Motor neuron (in vitro differentiated cells): ENCODE measurements around the gene CFAP61. TPM values are rescaled to one million over a fixed set of nuclear protein-coding genes. Genes with fewer than 3 reads are reported as not detected.

Experiments used
- ATAC-seq, 8 experiments: fragments of 200-7000 bp; cut with Tn5 transposase; replicated peaks in 6 of 8; 2 replicates each; pipeline ENCODE4 v1.8.0; 2021; ENCODE audit warnings: mild to moderate bottlenecking in 8 of 8, moderate library complexity in 8 of 8
- H3K27ac ChIP-seq, 2 donors: fragments of 250-450 bp; sonication (Bioruptor Pico); 2 replicates each; pipeline ENCODE4 v1.9.0; 2021; ENCODE audit warnings: antibody characterized with exemption in 2 of 2, mild to moderate bottlenecking in 2 of 2, moderate library complexity in 1 of 2
- H3K4me1 ChIP-seq, 2 donors: fragments of 250-450 bp; sonication (Bioruptor Pico); replicated peaks in 1 of 2; 2 replicates each; pipeline ENCODE4 v1.6.1; 2021; ENCODE audit warnings: antibody characterized with exemption in 2 of 2, mild to moderate bottlenecking in 2 of 2, moderate library complexity in 1 of 2
- H3K4me3 ChIP-seq, 5 donors: fragments of 250-450 bp; sonication (Bioruptor Pico); 2 replicates each; pipeline ENCODE4 v1.9.0; 2021; ENCODE audit warnings: antibody characterized with exemption in 5 of 5, mild to moderate bottlenecking in 5 of 5, moderate library complexity in 4 of 5
- WGBS, 10 experiments: fragments of 450-650 bp; shearing (Covaris generic); methylation state at CpG; one replicate each; pipeline ENCODE4 v1.0.0; 2022; 5-methylcytosine and 5-hydroxymethylcytosine counted together
- in situ Hi-C, 9 experiments: fragments of 400-800 bp; cut with MboI; loops; one replicate each; pipeline ENCODE4 v1.15.0; 2021; ENCODE audit warnings: low sequenced_read_pairs in 9 of 9, low pct_unique_long_range_greater_than_20kb in 2 of 9; ENCODE audit not compliant: unreplicated experiment in 9 of 9
- total RNA-seq, 8 experiments: library from RNA; unstranded; fragments of 300-600 nt; gene quantifications; 2 replicates each; pipeline versions ENCODE4 v1.2.3 to v1.2.4, GENCODE V29; 2022

The CFAP61 gene
- total RNA-seq, 8 experiments from 2014 or later = 0.36 to 13.0 (median 1.3) TPM

DNA sequence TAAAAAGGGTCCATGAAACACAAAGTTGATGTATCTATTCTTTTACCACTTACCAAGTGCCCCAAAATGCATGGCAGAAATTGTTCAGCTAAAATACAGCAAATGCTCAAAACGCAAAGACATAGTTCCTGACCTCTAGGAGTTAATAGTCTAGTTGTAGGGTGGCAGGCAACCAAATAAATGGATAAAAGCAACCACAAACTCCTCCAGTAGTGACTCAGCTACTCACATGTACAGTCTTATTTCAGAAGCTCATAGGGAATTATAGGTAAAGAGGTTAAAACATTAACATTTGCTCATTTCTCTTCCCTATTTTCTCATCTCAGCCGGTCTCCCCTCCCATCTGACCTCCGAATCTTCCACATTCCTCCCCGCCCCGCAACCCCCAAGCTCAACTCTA, 171.6 kb downstream of the CFAP61 start:
- H3K27ac ChIP-seq = no peak overlapping the region
- no peak for ATAC-seq
- no peak overlapping the region for H3K4me3 ChIP-seq
- in situ Hi-C loops = no loop called here
- peaks cover 16 to 17% of the 10 kb centered on the region in 2 donors for H3K4me1 ChIP-seq
- WGBS, 10 experiments = 0 to 100% (median 90%) methylated on average over 1 to 5 of the region's 5 CpGs; no CpG with 5 or more reads in 2 of the 10 experiments

- Histone ChIP-seq H3K4me1 (peaks cover 16 to 17% of the 10 kb centered on the region in 2 donors), H3K4me3 (no peak overlapping the region), H3K27ac (peak overlapping the region in 1 of 2 donors; percentile 54)
- in situ Hi-C loops = loop anchor here in 3 of 9 experiments (25.0 kb wide), 1 partner anchor 138 kb away; no protein-coding TSS in a partner anchor
- 0 to 100% (median 78%) methylated on average over 1 of the region's 1 CpG; no CpG with 5 or more reads in 2 of the 10 experiments for WGBS, 10 experiments
- ATAC-seq = no peak
Measured at GRCh38 chr20:20224806-20225205, 172.5 kb downstream of the CFAP61 start.

- Histone ChIP-seq H3K4me3 (no peak overlapping the region), H3K27ac (peak overlapping the region in 1 of 2 donors; percentile 54), H3K4me1 (peaks cover 16 to 17% of the 10 kb centered on the region in 2 donors)
- in situ Hi-C loops = loop anchor here in 3 of 9 experiments (25.0 kb wide), 1 partner anchor 138 kb away; no protein-coding TSS in a partner anchor
- peak in 5 of 8 experiments; percentile 81 to 94 (median 89) for ATAC-seq
- 0 to 100% (median 40%) methylated on average over 1 to 6 of the region's 6 CpGs; no CpG with 5 or more reads in 1 of the 10 experiments for WGBS, 10 experiments
Measured at GRCh38 chr20:20225325-20226043, 173.2 kb downstream of the CFAP61 start.

DNA sequence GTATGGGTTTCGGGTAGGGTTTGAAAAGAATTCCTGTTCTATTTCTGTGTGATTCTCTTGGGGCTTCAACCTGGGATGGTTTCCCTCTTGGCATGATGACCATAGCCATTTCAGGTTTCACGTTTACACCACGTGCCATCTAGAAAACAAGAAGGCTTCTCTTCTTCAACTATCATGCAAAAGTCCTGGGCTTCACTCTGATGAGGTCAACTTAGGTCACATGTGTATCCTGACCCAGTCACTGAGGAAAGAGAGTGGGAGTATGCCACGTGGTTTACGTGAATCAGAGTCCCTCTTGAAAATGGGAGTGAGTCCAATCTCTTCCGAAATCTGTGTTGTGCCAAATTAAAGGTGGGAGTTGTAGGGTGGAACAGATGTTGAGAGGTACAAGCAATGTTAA, 174.2 kb downstream of the CFAP61 start:
- Histone ChIP-seq H3K27ac (no peak overlapping the region), H3K4me1 (peaks cover 16 to 17% of the 10 kb centered on the region in 2 donors), H3K4me3 (no peak overlapping the region)
- WGBS, 10 experiments = 15 to 94% (median 71%) methylated on average over 1 to 6 of the region's 6 CpGs; no CpG with 5 or more reads in 1 of the 10 experiments
- ATAC-seq = no peak
- in situ Hi-C loops = loop anchor here in 3 of 9 experiments (25.0 kb wide), 1 partner anchor 139 kb away; no protein-coding TSS in a partner anchor

DNA sequence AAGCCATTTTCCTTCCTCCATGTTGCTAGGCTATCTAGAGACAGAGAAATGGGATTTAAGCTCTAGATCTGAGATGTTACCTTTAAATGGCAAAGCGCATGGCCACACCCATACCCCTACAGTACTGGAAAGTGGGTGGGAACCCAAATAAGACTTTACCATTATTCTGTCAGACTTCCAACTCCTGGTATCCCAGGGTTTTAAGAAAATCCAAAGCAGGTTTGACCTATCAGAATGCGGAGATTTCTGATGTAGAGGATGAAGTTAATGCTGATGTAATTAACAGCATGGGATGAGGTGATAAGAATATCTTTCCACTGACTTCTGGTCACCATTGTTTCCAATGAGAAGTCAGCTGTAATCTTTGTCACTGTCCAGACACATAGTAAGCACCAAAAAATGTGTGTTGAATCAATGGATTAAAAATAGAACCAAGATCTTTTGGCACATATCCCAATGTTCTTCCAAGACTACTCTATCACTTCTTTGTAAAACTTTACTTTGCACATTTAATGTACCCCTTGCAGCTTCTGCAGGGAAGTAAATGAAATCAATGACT, 174.8 kb downstream of the CFAP61 start:
- Histone ChIP-seq H3K27ac (no peak overlapping the region), H3K4me3 (no peak overlapping the region), H3K4me1 (peaks cover 16 to 17% of the 10 kb centered on the region in 2 donors)
- WGBS, 10 experiments = 20 to 100% (median 100%) methylated on average over 1 to 2 of the region's 2 CpGs; no CpG with 5 or more reads in 1 of the 10 experiments
- no peak for ATAC-seq
- in situ Hi-C loops = loop anchor here in 3 of 9 experiments (25.0 kb wide), 1 partner anchor 140 kb away; no protein-coding TSS in a partner anchor

DNA sequence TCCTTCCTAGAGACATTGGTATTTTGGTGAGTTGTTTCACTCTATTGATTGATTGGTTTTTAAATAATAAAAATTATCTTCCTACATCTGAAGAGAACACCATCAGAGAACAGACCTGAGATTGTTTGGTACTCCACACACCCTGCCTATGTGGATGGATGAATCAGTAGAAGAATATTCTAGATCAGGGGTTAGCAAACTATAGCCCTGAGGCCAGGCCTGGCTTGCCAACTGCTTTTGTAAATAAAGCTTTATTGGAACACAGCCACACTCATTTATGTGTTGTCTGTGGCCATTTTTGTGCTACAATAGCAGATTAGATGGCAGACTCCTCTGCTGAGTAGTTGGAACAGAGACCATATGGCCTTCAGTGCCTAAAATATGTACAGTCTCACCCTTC, 176.0 kb downstream of the CFAP61 start:
- in situ Hi-C loops = loop anchor here in 3 of 9 experiments (25.0 kb wide), 1 partner anchor 141 kb away; no protein-coding TSS in a partner anchor
- no peak overlapping the region for H3K4me3 ChIP-seq
- H3K4me1 ChIP-seq = peaks cover 16 to 17% of the 10 kb centered on the region in 2 donors
- H3K27ac ChIP-seq = no peak overlapping the region
- ATAC-seq = no peak

DNA sequence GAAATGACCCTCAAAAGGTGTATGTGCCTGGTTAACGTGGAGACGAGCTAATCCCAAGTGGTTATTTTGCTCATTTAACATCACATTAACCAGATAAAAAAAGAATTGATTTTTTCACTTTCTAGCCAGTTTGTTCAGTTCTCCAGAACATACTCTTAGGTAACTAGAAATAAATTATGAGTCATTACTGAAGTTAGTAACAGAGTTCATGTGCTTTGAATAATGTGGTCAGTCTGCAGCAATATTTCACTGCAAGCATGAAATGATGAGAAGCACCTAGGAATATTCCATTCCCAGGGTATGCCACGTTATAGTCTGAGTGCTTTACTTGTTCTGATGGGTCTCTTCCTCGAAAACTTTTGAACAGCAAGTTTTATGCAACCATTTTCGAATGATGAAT, 177.3 kb downstream of the CFAP61 start:
- peaks cover 16 to 17% of the 10 kb centered on the region in 2 donors for H3K4me1 ChIP-seq
- 0 to 95% (median 78%) methylated on average over 1 to 5 of the region's 5 CpGs for WGBS, 10 experiments
- no peak overlapping the region for H3K27ac ChIP-seq
- ATAC-seq = peak in 5 of 8 experiments; percentile 7 to 88 (median 29)
- H3K4me3 ChIP-seq = no peak overlapping the region
- in situ Hi-C loops = loop anchor here in 3 of 9 experiments (25.0 kb wide), 1 partner anchor 142 kb away; no protein-coding TSS in a partner anchor

GRCh38 chr20:20230741-20231140, 178.4 kb downstream of the CFAP61 start:
- 29 to 100% (median 92%) methylated on average over 1 to 4 of the region's 6 CpGs; no CpG with 5 or more reads in 4 of the 10 experiments for WGBS, 10 experiments
- no peak for ATAC-seq
- in situ Hi-C loops = loop anchor here in 3 of 9 experiments (25.0 kb wide), 1 partner anchor 143 kb away; no protein-coding TSS in a partner anchor
- Histone ChIP-seq H3K4me1 (peaks cover 5% of the 10 kb centered on the region in 2 donors), H3K4me3 (no peak overlapping the region), H3K27ac (no peak overlapping the region)

GRCh38 chr20:20231528-20232298, 179.4 kb downstream of the CFAP61 start:
- no peaks in the 10 kb centered on the region for H3K4me1 ChIP-seq
- in situ Hi-C loops = loop anchor here in 3 of 9 experiments (25.0 kb wide), 1 partner anchor 144 kb away; no protein-coding TSS in a partner anchor
- H3K4me3 ChIP-seq = no peak overlapping the region
- WGBS, 10 experiments = 35 to 100% (median 86%) methylated on average over 1 to 7 of the region's 11 CpGs; no CpG with 5 or more reads in 4 of the 10 experiments
- H3K27ac ChIP-seq = no peak overlapping the region
- ATAC-seq = peak in 2 of 8 experiments; percentile 7 to 24

DNA sequence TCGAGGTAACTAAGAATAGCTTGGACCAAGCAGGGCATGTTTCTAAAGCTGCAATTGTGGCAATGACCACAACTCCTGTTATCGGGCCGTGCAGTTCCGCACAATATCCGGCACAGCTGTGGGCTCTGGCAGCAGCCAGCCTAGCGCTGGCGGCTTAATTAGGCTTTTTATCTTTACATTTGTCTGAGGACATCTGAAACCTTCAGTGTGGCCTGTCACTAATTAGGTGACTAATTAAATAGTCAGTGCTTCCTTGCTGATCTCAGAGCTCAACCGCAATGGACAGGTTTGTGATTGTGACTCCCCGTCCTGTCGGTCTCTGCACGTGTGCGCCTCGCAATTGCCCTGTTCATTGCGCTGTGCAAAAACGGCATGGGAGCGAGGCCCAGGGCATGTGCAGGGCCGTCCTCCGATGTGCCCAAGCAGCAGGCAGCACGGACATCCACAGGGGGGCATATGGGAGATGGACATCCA, 180.7 kb downstream of the CFAP61 start:
- no peaks in the 10 kb centered on the region for H3K4me1 ChIP-seq
- WGBS, 10 experiments = 39 to 100% (median 86%) methylated on average over 1 to 19 of the region's 19 CpGs; no CpG with 5 or more reads in 2 of the 10 experiments
- no peak overlapping the region for H3K4me3 ChIP-seq
- no peak overlapping the region for H3K27ac ChIP-seq
- ATAC-seq = peak in 1 of 8 experiments; percentile 57
- in situ Hi-C loops = loop anchor here in 3 of 9 experiments (25.0 kb wide), 1 partner anchor 146 kb away; no protein-coding TSS in a partner anchor

- no peaks in the 10 kb centered on the region for H3K4me1 ChIP-seq
- in situ Hi-C loops = loop anchor here in 3 of 9 experiments (25.0 kb wide), 1 partner anchor 148 kb away; no protein-coding TSS in a partner anchor
- ATAC-seq = no peak
- 33 to 100% (median 63%) methylated on average over 1 to 4 of the region's 4 CpGs; no CpG with 5 or more reads in 5 of the 10 experiments for WGBS, 10 experiments
- no peak overlapping the region for H3K27ac ChIP-seq
- no peak overlapping the region for H3K4me3 ChIP-seq
Measured at GRCh38 chr20:20235681-20236080, 183.3 kb downstream of the CFAP61 start.
